ENCODE measurements around the gene PSD4.
A peak's percentile ranks its signal among the peaks of the same experiment; 100 is the strongest.

The PSD4 gene

DNA sequence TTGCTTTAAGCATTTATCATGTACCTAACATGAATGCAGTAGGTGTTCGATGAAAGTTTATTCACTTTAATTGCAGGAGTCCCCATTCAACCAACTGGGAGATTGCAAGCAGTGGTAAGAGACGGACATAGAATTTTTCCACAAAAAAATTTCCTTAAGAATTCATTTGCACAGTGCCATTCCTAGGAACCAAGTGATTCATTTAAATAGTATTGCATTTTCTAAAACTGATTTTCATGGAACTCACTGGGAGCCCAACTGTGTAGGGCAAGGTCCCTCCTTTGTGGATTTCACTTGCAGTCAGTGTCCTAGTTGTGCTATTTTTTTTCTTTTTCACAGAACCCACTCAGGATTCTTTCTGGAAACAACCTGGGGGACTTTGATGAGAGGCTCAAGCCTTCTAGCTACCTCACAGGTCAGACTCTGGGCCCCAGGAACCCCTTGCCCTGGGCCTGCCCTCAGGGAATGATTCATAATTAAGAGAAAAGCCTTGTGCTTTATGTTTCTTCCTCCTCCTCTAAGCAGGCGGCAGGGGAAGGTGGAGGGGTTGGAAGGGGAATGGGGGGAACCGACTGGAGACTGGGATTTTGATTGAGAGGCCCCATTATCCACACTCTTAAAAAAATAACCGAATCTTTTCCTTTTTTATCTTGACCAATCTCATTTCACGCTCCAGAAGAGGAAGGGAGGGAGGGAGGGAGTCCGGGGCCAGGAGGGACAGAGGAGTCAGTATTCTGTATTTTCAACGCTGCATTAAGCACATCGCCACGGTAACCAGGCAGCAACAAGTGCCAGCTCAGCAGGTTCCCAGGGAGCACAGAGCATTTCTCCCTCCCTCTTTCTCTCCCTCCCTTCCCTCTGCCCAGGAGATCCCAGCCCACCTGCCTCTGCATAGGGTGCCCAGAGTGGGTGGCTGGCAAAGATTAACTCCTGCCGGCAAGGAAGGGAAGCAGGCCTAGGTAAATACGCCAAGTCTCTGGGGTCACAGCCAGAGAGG lies 51.8 kb downstream of the PSD4 start:
- DNase-seq, result peak; percentile 67 to 87

DNA sequence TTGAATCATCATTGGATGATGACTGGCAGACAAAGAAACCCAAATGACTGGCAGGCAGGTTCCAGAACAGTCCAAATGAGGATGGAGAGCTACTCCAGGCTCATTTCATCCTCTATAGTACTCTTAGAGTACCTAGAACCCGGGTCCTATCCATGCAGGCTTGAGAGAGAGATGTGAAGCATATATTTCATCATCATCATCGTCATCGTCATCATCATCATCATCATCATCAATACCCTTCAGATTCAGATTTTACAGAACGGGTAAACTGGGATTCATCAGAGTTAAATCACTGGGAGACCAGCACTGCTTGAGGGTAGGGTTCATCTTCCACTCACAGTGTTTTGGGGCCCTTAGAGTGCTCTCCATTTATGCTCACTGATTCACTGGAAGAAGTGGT lies 52.7 kb downstream of the PSD4 start:
- DNase-seq, result no peak

DNA sequence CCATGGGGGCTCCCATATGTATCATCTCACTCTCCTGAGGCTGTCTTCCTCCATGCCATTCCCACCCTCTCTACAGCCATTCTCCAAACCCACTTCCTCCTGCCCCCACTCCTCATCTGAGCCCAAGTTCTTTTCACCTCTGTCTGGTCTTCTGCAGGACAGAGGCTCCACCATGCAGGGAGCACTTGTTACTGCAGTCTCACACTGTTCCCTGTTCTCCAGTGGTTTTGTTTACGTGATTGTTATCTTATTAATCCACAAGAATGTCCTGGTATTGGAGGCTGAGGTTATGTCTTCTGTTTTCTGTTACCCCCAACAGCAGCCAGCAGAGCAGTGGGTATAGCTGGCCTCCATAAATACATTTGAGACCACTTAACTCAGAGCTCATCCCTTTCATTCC lies 53.5 kb downstream of the PSD4 start:
- DNase-seq, result no peak

DNA sequence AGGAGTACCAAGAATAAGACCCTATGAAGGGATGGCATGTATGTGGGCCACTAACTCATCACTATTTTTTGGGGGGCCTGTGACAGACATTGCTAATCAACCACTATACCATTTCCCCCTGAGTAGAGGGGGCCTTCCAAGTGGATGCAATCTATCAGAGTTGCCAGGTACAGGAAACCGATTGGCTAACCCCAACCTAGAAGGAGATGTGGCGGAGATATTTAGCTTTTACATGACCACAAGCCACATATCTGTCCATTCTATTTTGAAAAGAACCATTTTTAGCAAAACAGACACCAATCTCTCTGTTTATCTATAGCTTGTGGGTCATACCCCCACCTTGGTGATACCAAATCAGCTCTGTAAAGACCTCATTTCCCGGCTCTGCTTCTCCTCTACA lies 53.9 kb downstream of the PSD4 start:
- no peak for DNase-seq

DNA sequence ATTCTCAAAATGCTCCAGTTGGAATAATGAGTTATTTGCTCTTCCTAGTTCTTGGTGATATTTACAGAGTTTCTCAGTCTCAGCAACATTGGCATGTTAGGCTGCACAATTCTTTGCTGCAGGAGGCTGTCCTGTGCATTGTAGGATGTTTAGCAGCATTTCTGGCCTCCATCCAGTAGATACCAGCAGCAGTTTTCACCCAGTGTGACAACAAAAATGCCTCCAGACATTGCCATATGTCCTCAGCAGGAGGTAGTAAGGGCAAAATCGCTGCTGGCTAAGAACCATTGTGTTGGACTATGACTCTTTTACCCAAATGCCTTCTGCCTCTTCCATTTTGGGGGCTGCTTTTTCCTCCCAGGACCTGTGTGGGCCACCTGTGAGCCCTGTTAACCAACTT lies 54.6 kb downstream of the PSD4 start:
- no peak for DNase-seq

DNA sequence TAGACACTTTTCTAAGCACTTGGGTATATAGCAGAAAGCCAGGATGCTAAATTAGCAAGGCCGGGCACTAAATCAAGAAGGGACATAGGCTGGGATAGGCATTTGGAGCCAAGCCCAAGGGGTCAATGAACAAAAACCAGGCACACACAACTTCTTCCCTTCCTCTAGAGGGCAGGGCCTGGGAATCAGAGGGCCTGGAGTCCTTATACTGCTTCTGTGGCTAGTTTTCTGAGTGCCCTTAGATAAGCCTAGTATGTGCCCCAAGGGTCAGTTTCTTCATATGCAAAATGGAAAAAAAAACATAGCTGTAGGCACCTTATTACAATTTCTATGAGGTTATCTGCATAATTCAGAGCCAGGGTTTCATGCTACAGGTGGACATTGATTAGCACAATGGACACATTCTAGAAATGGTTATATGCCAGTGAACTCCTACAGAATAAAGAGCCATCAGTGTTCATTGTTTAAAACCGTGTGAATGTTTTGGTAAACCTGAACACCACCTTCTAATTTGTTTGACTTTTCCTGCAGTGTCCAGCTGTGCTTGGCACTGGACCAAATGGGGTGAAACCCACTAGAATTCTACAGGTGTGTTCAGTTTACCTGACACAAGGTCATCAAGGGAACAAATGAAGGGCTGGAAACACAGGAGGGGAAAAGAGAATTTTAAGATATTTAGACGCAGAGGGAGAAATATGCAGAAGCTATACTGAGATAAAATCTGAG lies 55.4 kb downstream of the PSD4 start:
- DNase-seq, result no peak

DNA sequence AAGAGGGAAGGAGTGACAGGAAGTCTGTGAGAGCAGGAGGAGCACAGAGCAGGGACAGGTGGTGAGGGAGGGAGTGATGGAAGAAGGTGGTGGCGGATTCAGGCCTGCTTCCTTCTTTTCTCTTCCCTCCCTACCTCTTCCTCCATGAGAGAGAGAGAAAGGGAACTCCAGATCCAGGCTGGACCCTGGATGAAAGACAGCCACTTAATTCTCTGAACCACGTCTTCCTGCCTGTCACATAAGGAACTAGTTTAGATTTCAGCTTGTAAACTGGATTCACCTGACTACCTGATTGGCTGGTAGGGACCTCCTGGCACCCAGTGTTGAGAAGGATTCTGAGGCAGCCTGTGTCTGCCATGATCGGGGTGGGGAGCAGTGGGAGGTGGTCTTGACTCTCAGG lies 56.0 kb downstream of the PSD4 start:
- no peak for DNase-seq

DNA sequence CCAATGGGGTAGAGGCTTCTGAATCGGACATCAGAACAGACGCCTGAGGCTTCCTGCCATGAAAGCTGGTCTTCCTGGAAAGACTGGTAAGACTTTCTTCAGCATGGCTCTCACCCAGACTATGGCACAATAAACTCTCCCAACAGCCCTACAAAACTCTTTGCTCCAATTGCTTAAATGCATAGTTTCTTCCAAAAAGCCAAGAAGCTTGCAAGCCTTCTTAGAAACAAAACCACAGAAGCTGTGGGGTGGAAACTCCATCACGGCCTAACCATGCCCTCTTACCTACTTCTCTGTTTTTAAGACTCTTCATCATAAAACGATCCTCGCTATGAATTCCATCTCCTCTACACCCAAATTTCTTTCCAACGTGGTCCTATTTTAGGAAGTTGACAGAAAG lies 56.8 kb downstream of the PSD4 start:
- DNase-seq, result no peak

DNA sequence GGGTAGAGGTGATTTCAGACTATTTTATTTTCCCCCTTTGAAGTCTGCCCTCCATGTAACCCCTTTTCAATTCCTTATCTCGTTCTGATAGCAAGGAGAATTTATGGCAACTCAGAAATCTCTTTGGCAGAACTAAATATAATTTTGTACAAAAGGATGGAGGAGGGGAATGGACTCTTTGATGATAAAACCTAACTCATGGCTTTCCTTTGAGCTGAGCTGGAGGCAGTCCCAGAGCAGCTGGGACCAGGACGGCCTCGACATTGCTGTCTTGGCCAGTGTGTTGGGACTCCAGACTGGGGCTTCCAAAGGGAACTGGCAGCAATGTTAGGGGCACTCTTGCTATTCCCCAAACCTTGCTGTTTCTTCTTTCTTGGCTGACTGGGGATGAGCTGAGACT lies 57.3 kb downstream of the PSD4 start:
- no peak for DNase-seq

DNA sequence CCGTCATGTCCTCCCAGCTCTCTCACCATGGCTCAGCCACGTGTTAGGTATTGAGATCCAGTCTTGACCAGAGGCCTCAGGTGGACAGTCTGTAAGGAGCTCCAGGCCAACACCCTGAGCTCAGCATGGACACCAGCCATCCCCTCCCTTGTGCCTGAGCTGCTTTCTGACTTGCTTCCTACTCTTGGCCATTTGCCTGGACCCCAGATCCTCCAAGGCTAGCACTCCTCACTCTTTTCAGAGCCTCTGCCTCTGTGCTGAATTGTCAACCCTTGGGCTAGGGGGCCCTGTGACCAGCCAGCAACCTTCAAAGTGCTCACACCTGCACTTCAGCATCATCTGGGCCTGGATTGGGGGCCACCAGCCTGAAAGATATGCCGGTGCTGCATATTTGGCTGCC lies 58.4 kb downstream of the PSD4 start:
- DNase-seq, result no peak

DNA sequence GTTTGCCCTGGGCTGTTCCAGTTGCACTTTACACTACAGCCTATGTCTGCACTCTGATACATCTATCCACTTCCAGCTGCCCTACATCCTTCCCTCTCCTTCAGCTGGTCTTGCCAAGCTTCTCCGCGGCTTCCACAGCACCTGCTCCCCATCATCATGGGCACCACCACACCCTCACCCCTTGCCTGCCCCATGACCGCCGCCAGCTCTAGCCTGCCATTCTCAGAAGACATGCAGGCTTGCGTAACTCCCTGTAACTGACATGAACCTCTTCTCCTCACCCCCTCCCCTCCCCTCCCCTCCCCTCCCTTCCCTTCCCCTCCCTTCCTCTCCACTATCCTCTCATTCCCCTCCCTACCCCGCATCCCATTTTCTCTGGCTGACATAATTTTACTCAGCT lies 59.0 kb downstream of the PSD4 start:
- no peak for DNase-seq

DNA sequence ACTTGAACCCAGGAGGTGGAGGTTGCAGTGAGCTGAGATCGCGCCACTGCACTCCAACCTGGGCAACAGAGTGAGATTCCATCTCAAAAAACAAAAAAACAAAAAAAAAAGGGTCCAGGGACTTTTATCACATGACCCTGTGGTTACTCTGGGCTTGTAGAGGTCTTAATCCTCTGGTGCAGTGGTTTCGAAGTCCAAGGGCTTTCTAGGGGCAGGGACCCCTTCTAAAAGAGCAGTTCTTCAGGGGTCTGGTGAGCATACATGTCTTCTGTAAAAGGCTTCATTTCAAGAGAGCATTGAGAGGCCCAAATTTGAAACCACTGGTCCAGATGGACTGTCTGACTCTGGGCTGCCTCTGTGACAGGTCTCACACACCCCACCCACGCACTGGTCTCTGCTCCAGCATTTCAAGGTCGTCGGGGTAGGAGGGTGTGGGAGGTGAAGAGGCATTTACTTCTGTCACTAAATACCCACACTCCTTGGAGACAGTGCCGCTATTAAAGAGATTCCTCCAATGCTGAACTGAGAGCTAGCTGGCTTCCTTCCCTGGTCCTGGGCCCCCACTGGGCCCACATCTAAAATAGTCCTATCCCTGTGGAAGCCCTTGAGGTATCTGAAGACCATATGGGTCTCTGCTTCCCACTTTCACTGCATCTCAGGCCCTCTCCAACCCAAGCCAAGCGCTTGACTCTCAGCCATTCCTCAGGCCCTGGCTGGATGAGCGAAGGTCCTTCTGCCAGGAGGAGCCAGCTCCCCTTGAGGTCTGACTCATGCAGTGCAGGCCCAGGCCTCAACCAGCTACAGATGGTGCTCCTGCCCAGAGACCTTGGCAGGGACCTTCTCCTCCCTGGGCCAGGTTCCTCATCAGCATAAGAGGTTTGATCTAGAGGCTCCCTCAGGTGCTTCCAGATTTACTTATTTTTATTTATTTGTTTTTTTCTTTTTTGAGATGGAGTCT lies 60.1 kb downstream of the PSD4 start:
- DNase-seq, result peak; percentile 3 to 30

DNA sequence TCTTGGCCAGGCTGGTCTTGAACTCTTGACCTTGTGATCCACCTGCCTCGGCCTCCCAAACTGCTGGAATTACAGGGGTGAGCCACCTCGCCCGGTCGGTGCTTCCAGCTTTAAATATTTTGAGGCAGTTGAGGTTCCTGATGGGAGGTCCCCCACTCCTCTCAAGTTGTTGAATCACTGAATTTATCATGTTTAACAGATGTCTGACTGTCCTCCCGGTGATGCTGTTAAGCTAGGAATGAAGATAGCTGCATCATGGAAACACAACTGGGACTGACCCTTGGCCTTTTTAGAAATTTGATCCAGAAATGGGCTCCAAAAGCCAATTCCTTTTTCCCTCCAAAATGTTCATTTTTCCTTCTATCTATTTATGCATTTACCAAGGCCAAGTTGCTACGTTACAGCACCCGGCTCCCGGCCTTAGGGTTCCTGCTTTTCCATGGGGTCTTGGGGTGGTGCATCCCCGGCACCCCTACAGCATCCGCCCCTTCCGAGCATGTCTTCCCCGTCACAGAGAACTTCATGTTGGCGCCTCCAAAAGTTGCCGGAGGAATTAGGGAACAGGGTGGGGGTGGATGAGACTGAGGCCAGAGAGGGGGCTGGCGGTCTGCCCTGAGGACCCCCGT lies 61.1 kb downstream of the PSD4 start:
- DNase-seq, result no peak

DNA sequence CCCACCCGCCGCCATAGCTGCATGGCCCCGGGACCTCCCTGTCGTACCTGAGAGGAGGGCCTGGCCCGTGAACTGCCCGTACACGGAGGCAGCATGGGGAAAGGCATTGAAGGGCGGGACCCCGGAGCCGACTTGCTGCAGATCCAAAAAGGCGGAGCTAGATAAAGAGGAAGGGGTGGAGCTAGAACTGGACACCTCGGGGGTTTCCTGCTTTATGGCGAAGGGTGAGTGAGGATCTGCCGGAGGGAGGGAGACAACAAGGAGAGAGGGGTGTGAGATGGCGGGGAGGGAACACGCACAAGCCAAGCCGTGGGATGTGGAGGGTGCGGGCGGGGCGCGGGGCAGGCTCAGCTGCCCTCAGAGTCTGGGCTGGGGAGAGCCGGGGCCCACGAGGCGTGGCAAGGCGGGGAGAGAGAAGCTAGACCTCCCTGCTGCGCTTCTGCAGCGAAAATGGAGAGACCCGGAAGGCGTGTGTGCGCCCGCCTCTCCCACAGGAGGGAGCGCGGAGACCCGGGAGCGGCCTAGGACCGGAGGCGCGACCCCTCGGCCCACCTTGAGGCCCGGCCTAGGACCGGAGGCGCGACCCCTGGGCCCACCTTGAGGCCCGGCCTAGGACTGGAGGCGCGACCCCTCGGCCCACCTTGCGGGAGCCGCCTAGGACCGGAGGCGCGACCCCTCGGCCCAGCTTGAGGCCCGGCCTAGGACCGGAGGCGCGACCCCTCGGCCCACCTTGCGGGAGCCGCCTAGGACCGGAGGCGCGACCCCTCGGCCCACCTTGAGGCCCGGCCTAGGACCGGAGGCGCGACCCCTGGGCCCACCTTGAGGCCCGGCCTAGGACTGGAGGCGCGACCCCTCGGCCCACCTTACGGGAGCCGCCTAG lies 61.8 kb downstream of the PSD4 start:
- peak; percentile 85 to 96 for DNase-seq

DNA sequence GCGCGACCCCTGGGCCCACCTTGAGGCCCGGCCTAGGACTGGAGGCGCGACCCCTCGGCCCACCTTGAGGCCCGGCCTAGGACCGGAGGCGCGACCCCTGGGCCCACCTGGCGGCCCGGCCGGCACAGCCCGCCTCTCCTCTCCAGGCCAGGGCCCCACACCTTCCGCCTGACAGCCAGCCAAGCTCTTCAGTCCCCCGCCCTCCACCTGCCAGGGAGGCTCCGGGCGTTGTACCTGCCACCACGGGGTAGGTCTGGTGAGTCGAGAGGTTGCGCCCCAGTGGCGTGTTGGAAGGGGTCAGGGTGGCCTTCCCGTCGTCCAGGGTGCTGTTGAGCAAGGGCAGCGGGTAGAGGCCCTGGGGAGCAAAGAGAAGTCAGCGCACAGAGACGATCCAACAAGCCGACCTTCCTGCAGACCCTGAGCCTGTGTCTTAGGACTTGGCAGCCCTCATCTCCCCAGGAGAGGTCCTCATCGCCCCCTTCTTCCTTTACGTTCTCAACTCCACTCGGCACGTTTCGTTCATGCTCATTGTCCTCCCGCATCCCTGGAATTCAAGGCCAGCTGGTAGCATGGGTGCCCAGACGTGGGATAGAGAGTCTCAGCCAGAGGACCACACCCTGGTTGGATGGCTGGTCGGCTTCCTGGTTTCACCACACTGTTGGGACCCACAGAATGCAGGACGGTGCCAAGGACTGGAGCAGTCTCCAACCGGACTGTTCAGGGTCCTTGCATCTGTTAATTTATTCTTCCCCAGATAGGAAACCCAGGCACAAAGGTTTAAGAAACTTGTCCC lies 62.8 kb downstream of the PSD4 start:
- DNase-seq, result peak in 1 of 2 experiments; percentile 38

DNA sequence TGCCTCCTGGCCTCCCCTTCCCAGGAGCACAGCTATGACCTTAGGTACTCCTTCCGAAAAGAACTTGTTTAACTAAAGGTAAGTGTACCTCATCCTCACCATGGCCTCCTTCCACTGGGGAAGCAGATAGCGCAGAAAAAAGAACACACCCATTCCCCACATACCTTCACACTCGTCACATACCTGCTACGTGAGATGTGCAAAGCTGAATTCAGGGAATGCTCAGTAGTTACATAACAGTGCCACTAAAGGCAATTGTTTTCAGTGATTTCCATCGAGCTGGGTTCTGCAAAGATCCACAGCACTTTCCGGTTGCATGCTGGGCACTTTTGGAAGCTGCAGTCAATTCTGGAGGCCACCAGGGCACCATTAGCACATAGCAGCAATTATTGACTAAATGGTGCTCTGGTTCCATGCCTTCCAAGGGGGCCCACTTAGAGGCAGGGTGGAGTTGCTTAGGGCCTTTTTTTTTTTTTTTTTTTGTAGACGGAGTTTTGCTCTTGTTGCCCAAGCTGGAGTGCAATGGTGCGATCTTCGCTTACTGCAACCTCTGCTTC lies 63.9 kb downstream of the PSD4 start:
- no peak for DNase-seq

DNA sequence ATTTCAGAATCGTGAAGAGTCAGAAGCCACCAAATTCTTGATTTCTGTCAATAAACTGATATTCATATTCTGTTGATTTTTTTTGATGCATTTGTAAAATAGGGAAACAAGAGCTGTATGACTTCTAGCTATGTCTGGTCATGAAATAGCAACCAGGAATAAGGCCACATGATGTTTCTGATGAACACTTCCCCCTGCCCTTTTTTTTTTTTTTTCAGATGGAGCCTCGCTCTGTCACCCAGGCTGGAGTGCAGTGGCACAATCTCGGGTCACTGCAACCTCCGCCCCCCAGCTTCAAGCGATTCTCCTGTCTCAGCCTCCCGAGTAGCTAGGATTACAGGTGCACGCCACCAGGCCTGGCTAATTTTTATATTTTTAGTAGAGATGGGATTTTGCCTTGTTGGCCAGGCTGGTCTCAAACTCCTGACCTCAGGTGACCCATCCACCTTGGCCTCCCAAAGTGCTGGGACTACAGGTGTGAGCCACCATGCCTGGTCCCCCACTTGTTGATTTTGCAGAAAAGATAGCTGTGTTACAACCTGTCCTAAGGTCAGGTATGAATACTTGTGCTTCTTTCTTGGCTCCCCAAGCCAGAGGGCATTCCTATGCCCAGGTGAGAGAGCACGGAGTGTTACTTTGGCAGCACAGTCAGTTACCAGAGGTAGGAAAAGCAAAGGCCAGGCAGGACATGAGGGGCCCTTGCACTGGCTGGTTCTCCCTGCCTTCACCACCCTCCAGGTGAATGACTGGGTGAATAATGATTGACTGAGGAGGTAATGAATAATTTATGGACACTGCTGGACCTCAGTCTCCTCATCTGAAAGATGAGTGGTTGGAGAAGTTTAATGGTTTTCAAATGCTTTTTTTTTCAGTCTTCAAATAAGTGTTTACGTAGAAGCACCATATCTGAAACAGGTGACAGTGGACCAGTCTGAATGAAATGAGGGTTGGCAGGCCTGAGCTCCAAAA lies 65.4 kb downstream of the PSD4 start:
- DNase-seq, result no peak

DNA sequence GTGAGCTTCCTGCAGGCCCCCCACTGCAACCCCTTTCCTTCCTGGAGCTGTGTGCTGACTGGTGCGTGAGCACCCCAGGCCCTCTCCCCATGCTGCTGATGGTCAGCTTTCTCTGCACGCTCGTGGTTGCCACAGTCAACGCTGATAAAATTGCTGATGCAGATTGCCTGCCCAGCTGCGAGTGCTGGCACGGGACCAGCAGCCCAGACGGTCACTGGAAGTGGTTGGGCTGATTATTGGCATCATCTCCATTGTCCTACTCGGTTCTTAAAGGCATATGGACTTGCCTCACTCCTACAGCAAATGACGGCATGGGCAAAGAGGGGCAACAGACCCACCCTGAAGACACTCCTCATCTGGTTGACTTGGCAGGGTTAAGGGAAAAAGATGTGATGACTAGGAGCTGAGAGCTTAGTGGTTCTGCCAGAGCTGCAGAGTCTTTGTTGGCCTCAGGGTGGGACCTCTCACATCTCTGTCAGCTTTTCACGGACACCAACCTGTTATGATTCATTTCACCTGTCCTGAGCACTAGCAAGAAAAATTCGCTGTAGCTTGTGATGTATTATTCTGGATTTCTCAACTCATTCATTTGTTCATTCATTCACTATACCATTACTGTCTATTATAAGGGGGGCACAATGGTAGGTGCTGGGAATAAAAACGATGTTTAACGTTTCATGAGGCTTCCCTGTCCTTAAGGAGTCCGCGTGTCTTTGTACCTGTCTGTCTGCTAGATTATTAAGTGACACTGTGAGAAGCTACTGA lies 66.6 kb downstream of the PSD4 start:
- no peak for DNase-seq
